Peyer's patch (tissue), 4 donors: Measurements from ENCODE around the gene ACSF2.

Experiments used
- POLR2A ChIP-seq, 2 donors: fragments of 450-650 bp; IDR thresholded peaks; one replicate each; pipeline ENCODE4 v1.5.1; 2017; ENCODE audit warnings: antibody characterized with exemption in 2 of 2, mild to moderate bottlenecking in 2 of 2, moderate library complexity in 2 of 2
- TF ChIP-seq, protein P1 (sequence below), 6 experiments: fragments of 450-650 bp in 4 of 6; fragments of 200-600 bp in 2 of 6; sonication (generic) in 1 of 6; IDR thresholded peaks; one replicate each; pipeline ENCODE4 v1.5.1; 2017 to 2019; ENCODE audit warnings: antibody characterized with exemption in 6 of 6, mild to moderate bottlenecking in 3 of 6, moderate library complexity in 1 of 6

GRCh38 chr17:50396261-50397110, 29.5 kb upstream of the ACSF2 start:
- TF ChIP-seq, protein P1, sequence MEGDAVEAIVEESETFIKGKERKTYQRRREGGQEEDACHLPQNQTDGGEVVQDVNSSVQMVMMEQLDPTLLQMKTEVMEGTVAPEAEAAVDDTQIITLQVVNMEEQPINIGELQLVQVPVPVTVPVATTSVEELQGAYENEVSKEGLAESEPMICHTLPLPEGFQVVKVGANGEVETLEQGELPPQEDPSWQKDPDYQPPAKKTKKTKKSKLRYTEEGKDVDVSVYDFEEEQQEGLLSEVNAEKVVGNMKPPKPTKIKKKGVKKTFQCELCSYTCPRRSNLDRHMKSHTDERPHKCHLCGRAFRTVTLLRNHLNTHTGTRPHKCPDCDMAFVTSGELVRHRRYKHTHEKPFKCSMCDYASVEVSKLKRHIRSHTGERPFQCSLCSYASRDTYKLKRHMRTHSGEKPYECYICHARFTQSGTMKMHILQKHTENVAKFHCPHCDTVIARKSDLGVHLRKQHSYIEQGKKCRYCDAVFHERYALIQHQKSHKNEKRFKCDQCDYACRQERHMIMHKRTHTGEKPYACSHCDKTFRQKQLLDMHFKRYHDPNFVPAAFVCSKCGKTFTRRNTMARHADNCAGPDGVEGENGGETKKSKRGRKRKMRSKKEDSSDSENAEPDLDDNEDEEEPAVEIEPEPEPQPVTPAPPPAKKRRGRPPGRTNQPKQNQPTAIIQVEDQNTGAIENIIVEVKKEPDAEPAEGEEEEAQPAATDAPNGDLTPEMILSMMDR (IDR thresholded peaks at IDR 0.05), result no peak
- no peak for TF ChIP-seq POLR2A (IDR thresholded peaks at IDR 0.05)
